ENCODE results near the gene BBX.

BBX gene

GRCh38 chr3:107794664-107795443 is 272.1 kb downstream of the BBX start:
- DNase-seq (ENCODE audit: extremely low read depth in 1 of 2, low read depth in 1 of 2): no peak

- no peak for DNase-seq (ENCODE audit: extremely low read depth in 1 of 2, low read depth in 1 of 2)
Observed at GRCh38 chr3:107795514-107796094, 272.8 kb downstream of the BBX start.

- DNase-seq (ENCODE audit: extremely low read depth in 1 of 2, low read depth in 1 of 2): no peak
Observed at GRCh38 chr3:107796791-107797190, 274.0 kb downstream of the BBX start.

GRCh38 chr3:107797586-107797985 is 274.8 kb downstream of the BBX start:
- no peak for DNase-seq (ENCODE audit: extremely low read depth in 1 of 2, low read depth in 1 of 2)

GRCh38 chr3:107798381-107798780 is 275.6 kb downstream of the BBX start:
- no peak for DNase-seq (ENCODE audit: extremely low read depth in 1 of 2, low read depth in 1 of 2)

GRCh38 chr3:107800710-107801109 is 277.9 kb downstream of the BBX start:
- no peak for DNase-seq (ENCODE audit: extremely low read depth in 1 of 2, low read depth in 1 of 2)

- DNase-seq (ENCODE audit: extremely low read depth in 1 of 2, low read depth in 1 of 2): no peak
Observed at GRCh38 chr3:107803170-107803569, 280.4 kb downstream of the BBX start.

DNA sequence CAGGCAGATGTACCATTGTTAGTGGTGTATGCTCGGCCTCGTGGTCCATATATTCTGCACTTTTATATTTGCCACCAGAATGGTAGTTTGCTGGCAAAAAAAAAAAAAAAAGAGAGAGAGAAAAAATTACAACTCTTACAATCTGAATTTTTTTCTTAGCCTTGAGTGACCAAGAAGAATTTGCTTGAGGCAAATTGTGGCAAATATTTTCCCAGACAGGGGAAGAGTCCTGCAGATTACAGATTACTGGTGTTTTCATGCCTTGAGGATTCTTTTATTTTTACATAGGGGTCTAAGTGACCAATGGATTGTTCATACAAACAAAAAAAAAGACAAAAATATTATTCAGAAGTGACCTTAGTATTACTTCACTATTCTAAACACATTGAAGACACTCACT is 283.3 kb downstream of the BBX start:
- no peak for DNase-seq (ENCODE audit: extremely low read depth in 1 of 2, low read depth in 1 of 2)

GRCh38 chr3:107806536-107806935 is 283.8 kb downstream of the BBX start:
- DNase-seq (ENCODE audit: extremely low read depth in 1 of 2, low read depth in 1 of 2): no peak

- DNase-seq (ENCODE audit: extremely low read depth in 1 of 2, low read depth in 1 of 2): no peak
Observed at GRCh38 chr3:107810171-107811071, 287.7 kb downstream of the BBX start.

GRCh38 chr3:107813026-107813425 is 290.3 kb downstream of the BBX start:
- no peak for DNase-seq (ENCODE audit: extremely low read depth in 1 of 2, low read depth in 1 of 2)

GRCh38 chr3:107816107-107816506 is 293.3 kb downstream of the BBX start:
- DNase-seq (ENCODE audit: extremely low read depth in 1 of 2, low read depth in 1 of 2): no peak

DNA sequence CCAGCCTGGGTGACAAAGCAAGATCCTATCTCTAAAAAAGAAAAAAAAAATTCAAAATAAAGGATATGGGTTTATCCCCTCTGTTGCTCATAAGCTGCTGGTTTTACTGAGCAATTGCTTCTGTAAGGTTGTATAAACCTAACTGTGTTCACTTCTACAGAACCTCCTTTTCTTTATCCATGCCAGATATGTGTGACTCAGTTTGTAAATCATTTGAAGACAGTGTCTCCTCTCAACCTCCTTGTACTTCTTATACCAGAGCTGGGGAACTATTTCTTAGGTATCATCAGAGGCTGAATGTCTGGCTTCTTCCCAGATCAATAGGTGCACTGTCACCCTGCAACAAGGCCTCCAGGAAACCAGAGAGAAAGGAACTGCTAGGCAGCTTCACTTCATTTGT is 294.3 kb downstream of the BBX start:
- no peak for DNase-seq (ENCODE audit: extremely low read depth in 1 of 2, low read depth in 1 of 2)

DNA sequence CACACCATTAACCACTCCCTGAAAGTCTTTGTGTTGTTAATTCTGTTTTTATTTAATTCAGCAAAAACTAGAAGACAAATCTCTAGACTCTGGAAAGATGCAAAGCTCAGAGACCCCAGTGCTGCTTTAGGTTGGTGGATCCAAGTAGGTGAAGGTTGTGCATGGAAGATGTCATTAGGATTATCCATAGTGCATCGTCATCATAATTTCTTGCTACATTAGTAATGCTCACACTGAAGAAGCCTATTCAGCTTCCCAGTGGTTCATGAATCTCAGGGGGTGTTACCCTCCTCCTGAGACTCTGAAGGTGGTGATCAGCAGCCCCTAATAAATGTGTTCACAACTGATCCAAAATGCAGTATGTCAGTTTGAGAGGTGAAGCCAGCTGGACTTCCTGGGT is 295.3 kb downstream of the BBX start:
- DNase-seq (ENCODE audit: extremely low read depth in 1 of 2, low read depth in 1 of 2): no peak

DNA sequence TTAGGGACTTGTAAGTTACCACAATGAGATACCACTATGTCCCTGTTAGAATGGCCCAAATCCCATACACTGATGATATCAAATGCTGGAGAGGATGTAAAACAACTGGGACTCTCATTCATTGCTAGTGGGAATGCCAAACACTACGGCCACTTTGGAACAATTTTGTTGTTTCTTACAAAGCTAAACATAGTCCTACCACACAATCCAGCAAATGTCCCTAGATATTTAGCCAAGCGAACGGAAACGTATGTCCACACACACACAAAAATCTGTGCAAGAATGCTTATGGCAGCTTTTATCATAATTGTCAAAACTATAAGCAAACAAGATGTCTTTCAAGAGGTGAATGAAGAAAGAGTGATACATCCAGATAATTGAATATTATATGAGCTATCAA is 296.9 kb downstream of the BBX start:
- no peak for DNase-seq (ENCODE audit: extremely low read depth in 1 of 2, low read depth in 1 of 2)

GRCh38 chr3:107822308-107822707 is 299.5 kb downstream of the BBX start:
- DNase-seq (ENCODE audit: extremely low read depth in 1 of 2, low read depth in 1 of 2): no peak

GRCh38 chr3:107824822-107825371 is 302.1 kb downstream of the BBX start:
- DNase-seq (ENCODE audit: extremely low read depth in 1 of 2, low read depth in 1 of 2): no peak

- DNase-seq (ENCODE audit: extremely low read depth in 1 of 2, low read depth in 1 of 2): no peak
Observed at GRCh38 chr3:107825556-107825955, 302.8 kb downstream of the BBX start.

DNA sequence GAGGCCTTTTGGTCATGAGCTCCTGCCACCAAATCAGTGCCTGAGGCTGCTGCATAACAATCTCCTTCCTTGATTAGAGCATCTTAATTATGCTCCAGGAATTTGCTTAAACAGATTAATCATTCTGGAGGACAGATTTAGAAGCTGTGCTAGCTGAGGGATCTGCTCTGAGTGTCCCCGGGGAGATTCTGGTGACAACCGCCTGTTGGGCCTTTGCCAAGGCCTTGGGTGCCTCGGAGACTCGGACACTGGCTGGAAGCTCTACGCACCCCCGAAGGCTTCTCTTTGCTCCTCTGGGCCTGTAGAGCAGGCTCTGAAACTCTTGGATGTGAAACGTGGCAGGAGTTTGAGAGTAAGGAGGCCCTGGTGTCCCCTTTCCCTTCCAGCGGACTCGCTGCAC is 304.0 kb downstream of the BBX start:
- no peak for DNase-seq (ENCODE audit: extremely low read depth in 1 of 2, low read depth in 1 of 2)

DNA sequence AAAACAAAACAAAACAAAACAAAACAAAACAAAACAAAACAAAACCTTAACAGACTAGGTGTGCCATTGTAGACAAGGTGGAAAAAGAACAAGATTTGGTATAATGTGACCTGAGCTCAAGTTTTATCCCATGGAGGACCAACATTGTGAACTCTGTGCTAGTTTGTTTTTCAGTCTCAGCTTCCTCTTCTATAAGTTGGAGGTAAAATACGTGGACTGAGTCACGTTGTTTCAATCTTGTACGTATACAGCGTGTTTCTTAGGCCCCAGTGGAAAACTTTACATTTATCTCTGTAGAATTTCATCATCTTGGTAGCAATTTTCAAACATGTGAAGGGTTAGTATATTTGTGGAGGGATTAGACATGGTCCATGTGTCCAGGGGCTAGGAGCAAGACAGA is 306.4 kb downstream of the BBX start:
- DNase-seq (ENCODE audit: extremely low read depth in 1 of 2, low read depth in 1 of 2): no peak

DNA sequence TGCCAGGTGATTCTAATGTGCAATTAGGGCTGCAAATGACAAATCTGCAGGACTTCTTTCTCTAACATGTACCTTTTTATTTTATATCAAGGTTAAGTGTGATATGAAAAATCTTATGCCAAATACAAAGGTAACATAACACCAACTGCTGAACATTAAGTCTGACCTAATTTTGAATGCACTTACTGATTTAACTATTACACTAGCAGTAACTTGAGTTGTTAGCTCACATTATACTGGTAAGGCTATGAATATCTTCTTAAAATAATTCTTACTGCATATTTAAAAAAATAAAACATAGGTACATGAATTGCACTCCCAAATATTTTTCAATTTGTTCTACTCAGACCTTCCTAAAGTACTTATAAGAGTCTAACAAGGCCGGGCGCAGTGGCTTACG is 308.8 kb downstream of the BBX start:
- DNase-seq (ENCODE audit: extremely low read depth in 1 of 2, low read depth in 1 of 2): no peak
